B cell (primary cell): ENCODE measurements around the gene PCDHGC3. TPM values are rescaled to one million over a fixed set of nuclear protein-coding genes. Genes with fewer than 3 reads are reported as not detected.

Experiments
- ATAC-seq: fragments of 200-7000 bp; cut with Tn5 transposase; one replicate; pipeline ENCODE4 v1.10.0; 2021; ENCODE audit warnings: low read depth, mild to moderate bottlenecking, moderate number of reproducible peaks, moderate library complexity
- CTCF ChIA-PET: fragments of 350-600 bp; sonication (Branson Sonifier 250); formaldehyde crosslinking; loops from one replicate; lab custom pipeline; 2021; ENCODE audit warnings: antibody characterized with exemption, inconsistent platforms; lab: Charles Lee
- POLR2A ChIA-PET: fragments of 350-600 bp; sonication (Branson Sonifier 250); formaldehyde crosslinking; loops from one replicate; lab custom pipeline; 2021; ENCODE audit warnings: antibody characterized with exemption; lab: Charles Lee
- DNase-seq: peaks from one replicate; pipeline ENCODE4 v3.0.0; 2013
- H2AFZ ChIP-seq: 2 replicates; pipeline ENCODE4 v1.6.1; 2012; ENCODE audit warnings: mild to moderate bottlenecking, low read depth, low read length; ENCODE audit not compliant: insufficient read depth, poor library complexity, severe bottlenecking
- H3K27ac ChIP-seq, 2 donors: 1 replicate in 1 of 2; 2 replicates in 1 of 2; pipeline ENCODE4 v1.5.1; 2012 to 2013; ENCODE audit warnings: low read length in 2 of 2, mild to moderate bottlenecking in 2 of 2, moderate library complexity in 1 of 2
- H3K27me3 ChIP-seq, 4 experiments: fragments of 200-600 bp in 1 of 4; sonication (generic) in 1 of 4; replicated peaks in 1 of 4; 1 replicate in 2 of 4; 2 replicates in 2 of 4; pipeline versions ENCODE4 v1.6.1 to v1.7.0; 2013 to 2016; ENCODE audit warnings: low read length in 3 of 4, mild to moderate bottlenecking in 2 of 4, mixed read lengths in 1 of 4, moderate library complexity in 1 of 4; ENCODE audit not compliant: insufficient read depth in 4 of 4, control insufficient read depth in 3 of 4; ENCODE audit errors: control extremely low read depth in 1 of 4
- H3K36me3 ChIP-seq, 2 experiments: replicated peaks in 1 of 2; 1 replicate in 1 of 2; 2 replicates in 1 of 2; pipeline versions ENCODE4 v1.6.1 to v1.7.1; 2013; ENCODE audit warnings: low read length in 1 of 2; ENCODE audit not compliant: insufficient read depth in 2 of 2, control insufficient read depth in 1 of 2; ENCODE audit errors: control extremely low read depth in 1 of 2, extremely low read depth in 1 of 2
- H3K4me1 ChIP-seq, 2 donors: fragments of 200-600 bp in 1 of 2; sonication (generic) in 1 of 2; 1 replicate in 1 of 2; 2 replicates in 1 of 2; pipeline versions ENCODE4 v1.5.1 to v1.6.1; 2013 to 2017; ENCODE audit warnings: low read length in 2 of 2; ENCODE audit not compliant: control insufficient read depth in 2 of 2, insufficient read depth in 2 of 2
- H3K4me2 ChIP-seq: replicated peaks from 2 replicates; pipeline ENCODE3; 2012; ENCODE audit warnings: mild to moderate bottlenecking, low read depth, low read length; ENCODE audit not compliant: poor library complexity, severe bottlenecking
- H3K4me3 ChIP-seq, 5 experiments: fragments of 200-600 bp in 1 of 5; sonication (generic) in 1 of 5; 1 replicate in 3 of 5; 2 replicates in 2 of 5; pipeline versions ENCODE4 v1.5.1 to v1.7.0; 2011 to 2016; ENCODE audit warnings: low read length in 4 of 5, mild to moderate bottlenecking in 4 of 5, low read depth in 2 of 5, control low read depth in 1 of 5, moderate library complexity in 1 of 5; ENCODE audit not compliant: insufficient read depth in 1 of 5; ENCODE audit errors: control extremely low read depth in 1 of 5, extremely low read depth in 1 of 5
- H3K79me2 ChIP-seq: fragments of 200-600 bp; sonication (generic); one replicate; pipeline ENCODE4 v1.6.0; 2016; ENCODE audit warnings: low read length; ENCODE audit not compliant: control insufficient read depth, insufficient read depth
- H3K9ac ChIP-seq: fragments of 200-600 bp; sonication (generic); 2 replicates; pipeline ENCODE4 v1.6.1; 2017; ENCODE audit warnings: mild to moderate bottlenecking, low read length, moderate library complexity
- H3K9me3 ChIP-seq, 3 donors: one replicate each; pipeline versions ENCODE4 v1.6.1 to v1.7.1; 2013; ENCODE audit warnings: low read length in 2 of 3; ENCODE audit not compliant: control insufficient read depth in 2 of 3, insufficient read depth in 1 of 3; ENCODE audit errors: control extremely low read depth in 1 of 3
- H4K20me1 ChIP-seq: 2 replicates; pipeline ENCODE4 v1.6.0; 2012; ENCODE audit warnings: mild to moderate bottlenecking, low read length; ENCODE audit not compliant: insufficient read depth, control insufficient read depth, poor library complexity, severe bottlenecking
- H3K27ac Mint-ChIP-seq: one replicate; pipeline ENCODE4 v1.8.0; 2021; ENCODE audit warnings: mixed read lengths
- H3K27me3 Mint-ChIP-seq: one replicate; pipeline ENCODE4 v1.8.0; 2021; ENCODE audit warnings: mixed read lengths
- H3K4me1 Mint-ChIP-seq: one replicate; pipeline ENCODE4 v1.8.0; 2021; ENCODE audit warnings: mixed read lengths
- H3K4me3 Mint-ChIP-seq: one replicate; pipeline ENCODE4 v1.8.0; 2021; ENCODE audit warnings: mixed read lengths
- H3K9me3 Mint-ChIP-seq: one replicate; pipeline ENCODE4 v1.8.0; 2022; ENCODE audit warnings: mixed read lengths; ENCODE audit not compliant: insufficient read depth
- CTCF ChIP-seq: fragments of 200-600 bp; IDR thresholded peaks from one replicate; pipeline ENCODE4 v1.8.0; 2022; ENCODE audit warnings: antibody characterized with exemption, mild to moderate bottlenecking
- EZH2 ChIP-seq: IDR thresholded peaks from 2 replicates; pipeline ENCODE4 v1.6.1; 2012; ENCODE audit warnings: borderline replicate concordance, low read depth, mild to moderate bottlenecking, moderate library complexity, low read length; ENCODE audit not compliant: insufficient read depth, poor library complexity, severe bottlenecking
- WGBS: methylation state at CpG from one replicate; pipeline ENCODE4 v1.1.5; 2013; ENCODE audit warnings: missing lambda C conversion rate; ENCODE audit not compliant: insufficient coverage; 5-methylcytosine and 5-hydroxymethylcytosine counted together
- intact Hi-C: fragments of 100-400 bp; cut with micrococcal nuclease; formaldehyde crosslinking; loops from one replicate; pipeline ENCODE4 v1.10.0; 2022
- polyA plus RNA-seq: library from polyadenylated mRNA; depleted of rRNA; stranded (reverse); fragments of >200 nt; gene quantifications from 2 replicates; pipeline ENCODE4 v1.2.3, GENCODE V29; 2012
- total RNA-seq, 2 donors: library from RNA; stranded (reverse); fragments of 120-200 nt in 1 of 2; gene quantifications; 1 replicate in 1 of 2; 2 replicates in 1 of 2; pipeline versions ENCODE4 v1.2.3 to v1.2.4, GENCODE V29; 2013 to 2022

PCDHGC3 gene
- total and polyA plus RNA-seq, 2 donors (not counting 1 experiment from before 2014, with no cell fraction given), result 0.88 to 2.0 TPM

DNA sequence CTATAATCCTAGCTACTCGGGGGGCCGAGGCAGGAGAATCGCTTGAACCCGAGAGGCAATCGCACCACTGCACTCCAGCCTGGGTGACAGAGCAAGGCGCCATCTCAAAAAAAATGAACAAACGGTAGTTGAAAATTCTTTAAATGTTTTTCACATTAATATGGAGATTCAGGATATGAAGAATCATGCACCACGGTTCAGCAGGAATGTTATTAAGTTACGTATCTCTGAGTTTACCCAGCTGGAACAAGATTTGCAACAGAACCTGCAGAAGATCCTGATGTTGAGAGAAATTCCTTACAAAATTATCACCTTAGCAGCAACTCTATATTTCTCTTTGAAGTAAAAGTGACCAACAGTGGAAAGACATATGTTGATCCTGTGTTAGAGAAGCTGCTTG, 35.4 kb upstream of the PCDHGC3 start:
- CTCF ChIA-PET, result interaction anchor here (0.9 to 1.3 kb wide), 2 partner anchors 10 to 124 kb away, joined by 3 to 4 read pairs; partner anchors contain the start of gene PCDHGA12
- Histone ChIP-seq H3K79me2 (no peaks in the 10 kb centered on the region), H3K27me3 (peaks cover 0 to 6% (median under 1%) of the 10 kb centered on the region in 4 experiments), H2AFZ (no peak overlapping the region), H3K36me3 (no peaks in the 10 kb centered on the region), H3K9ac (no peak overlapping the region), H3K4me3 (no peak overlapping the region), H3K9me3 (peaks cover 0 to 14% (median 0%) of the 10 kb centered on the region in 3 donors), H3K4me2 (no peak overlapping the region), H4K20me1 (no peaks in the 10 kb centered on the region), H3K4me1 (no peaks in the 10 kb centered on the region), H3K27ac (no peak overlapping the region)
- no peak for ATAC-seq
- Mint-ChIP-seq H3K27ac (no peak overlapping the region), H3K4me1 (peaks cover 3% of the 10 kb centered on the region), H3K4me3 (no peak overlapping the region), H3K27me3 (peaks cover 3% of the 10 kb centered on the region), H3K9me3 (peaks cover 3% of the 10 kb centered on the region)
- intact Hi-C loops, result no loop called here
- no peak for DNase-seq
- WGBS, result 100% methylated on average over 5 of the region's 9 CpGs
- POLR2A ChIA-PET, result no interaction called here
- TF ChIP-seq EZH2 (no peak), CTCF (no peak)

GRCh38 chr5:141441571-141442170, 34.1 kb upstream of the PCDHGC3 start:
- CTCF ChIA-PET, result no interaction called here
- POLR2A ChIA-PET, result no interaction called here

More at GRCh38 chr5:141441571-141442170, 34.1 kb upstream of the PCDHGC3 start:
- Mint-ChIP-seq H3K9me3 (peaks cover 3% of the 10 kb centered on the region), H3K4me1 (peaks cover 3% of the 10 kb centered on the region), H3K27ac (no peak overlapping the region), H3K4me3 (no peak overlapping the region), H3K27me3 (peaks cover 3% of the 10 kb centered on the region)
- Histone ChIP-seq H2AFZ (no peak overlapping the region), H3K4me1 (no peaks in the 10 kb centered on the region), H3K4me3 (no peak overlapping the region), H3K79me2 (no peaks in the 10 kb centered on the region), H3K9ac (no peak overlapping the region), H3K36me3 (no peaks in the 10 kb centered on the region), H3K27ac (no peak overlapping the region), H3K27me3 (peaks cover 0 to 6% (median 0%) of the 10 kb centered on the region in 4 experiments), H3K4me2 (no peak overlapping the region), H4K20me1 (no peaks in the 10 kb centered on the region), H3K9me3 (peaks cover 0 to 14% (median 0%) of the 10 kb centered on the region in 3 donors)
- no peak for DNase-seq
- intact Hi-C loops, result no loop called here
- no peak for TF ChIP-seq CTCF
- TF ChIP-seq EZH2, result no peak
- 75% methylated on average over 50 of the region's 50 CpGs for WGBS
- no peak for ATAC-seq
